Islet precursor cell (in vitro differentiated cells): ENCODE results near the gene SLC7A10.

Source experiments
- DNase-seq: peaks from one replicate; pipeline ENCODE4 v3.0.0-alpha.2; 2018

The SLC7A10 gene

DNA sequence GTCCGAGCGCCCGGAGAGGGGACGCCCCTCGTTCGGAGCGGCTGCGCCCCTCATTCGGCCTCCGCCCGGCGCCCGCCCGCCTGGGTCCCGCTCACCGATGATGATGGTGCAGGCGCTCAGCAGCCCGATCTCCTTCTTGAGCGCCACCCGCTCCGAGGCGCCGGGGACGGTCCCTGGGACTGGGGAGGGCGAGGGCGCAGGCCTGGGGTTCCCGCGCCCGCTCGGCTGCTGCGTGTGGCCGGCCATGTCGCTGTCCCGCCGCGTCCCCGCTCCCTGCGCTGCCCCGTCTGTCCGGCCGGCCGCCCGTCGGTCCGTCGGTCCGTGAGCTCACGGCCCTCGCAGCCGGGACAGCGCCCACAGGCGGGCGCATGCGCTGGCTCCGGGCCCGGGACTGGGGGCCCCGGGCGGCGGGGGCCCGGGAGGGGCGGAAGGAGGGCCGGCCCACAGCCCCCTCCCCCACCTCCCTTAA is at the start of gene SLC7A10:
TSS of gene SLC7A10 (minus strand) at position 393 of the 469 bp plus-strand sequence. CDS start at position 246, 147 bp downstream.
- DNase-seq: no peak

DNA sequence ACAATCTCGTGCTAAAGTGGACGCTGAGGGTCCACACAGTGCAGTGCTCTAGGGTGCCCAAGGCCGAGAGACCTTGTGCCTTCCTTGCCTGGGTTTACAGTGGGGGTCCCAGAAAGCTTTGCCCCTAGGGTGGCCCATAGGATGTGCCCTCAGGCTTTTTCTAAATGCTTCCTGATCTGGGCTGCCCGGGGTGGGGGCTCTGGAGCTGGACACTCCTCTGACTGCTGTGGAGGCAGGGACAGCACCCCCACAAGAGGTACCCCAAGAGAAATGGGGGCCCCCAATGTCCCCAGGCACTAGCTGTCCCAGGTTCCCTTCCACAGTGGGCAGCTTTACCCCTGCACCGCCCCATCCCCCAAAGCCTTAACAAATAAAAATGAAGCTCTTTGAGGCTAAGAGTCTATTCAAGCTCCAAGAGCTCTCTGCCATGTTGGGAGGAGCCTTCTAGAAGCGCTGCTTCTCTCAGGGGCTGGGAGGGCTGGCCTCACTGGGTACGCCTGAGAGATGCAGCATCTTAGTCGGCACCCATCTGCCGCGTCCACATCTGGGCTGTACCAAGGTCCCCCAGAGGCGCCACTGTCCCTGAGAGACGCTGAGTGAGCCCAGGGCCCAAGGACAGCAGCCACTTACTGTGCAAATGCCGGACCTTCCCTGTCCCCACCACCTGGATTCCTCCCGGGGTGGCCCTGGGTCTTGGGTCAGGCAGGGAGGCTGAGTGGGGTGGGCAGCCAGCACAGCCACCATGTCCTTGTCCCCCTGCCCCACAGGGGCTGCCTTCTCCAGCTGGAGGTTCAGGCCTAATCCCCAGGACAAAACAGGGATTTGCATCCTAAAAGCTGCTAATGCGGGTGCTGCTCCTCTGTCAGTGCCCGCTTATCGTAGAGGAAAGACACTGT is 49.3 kb upstream of the SLC7A10 start:
- DNase-seq: no peak

DNA sequence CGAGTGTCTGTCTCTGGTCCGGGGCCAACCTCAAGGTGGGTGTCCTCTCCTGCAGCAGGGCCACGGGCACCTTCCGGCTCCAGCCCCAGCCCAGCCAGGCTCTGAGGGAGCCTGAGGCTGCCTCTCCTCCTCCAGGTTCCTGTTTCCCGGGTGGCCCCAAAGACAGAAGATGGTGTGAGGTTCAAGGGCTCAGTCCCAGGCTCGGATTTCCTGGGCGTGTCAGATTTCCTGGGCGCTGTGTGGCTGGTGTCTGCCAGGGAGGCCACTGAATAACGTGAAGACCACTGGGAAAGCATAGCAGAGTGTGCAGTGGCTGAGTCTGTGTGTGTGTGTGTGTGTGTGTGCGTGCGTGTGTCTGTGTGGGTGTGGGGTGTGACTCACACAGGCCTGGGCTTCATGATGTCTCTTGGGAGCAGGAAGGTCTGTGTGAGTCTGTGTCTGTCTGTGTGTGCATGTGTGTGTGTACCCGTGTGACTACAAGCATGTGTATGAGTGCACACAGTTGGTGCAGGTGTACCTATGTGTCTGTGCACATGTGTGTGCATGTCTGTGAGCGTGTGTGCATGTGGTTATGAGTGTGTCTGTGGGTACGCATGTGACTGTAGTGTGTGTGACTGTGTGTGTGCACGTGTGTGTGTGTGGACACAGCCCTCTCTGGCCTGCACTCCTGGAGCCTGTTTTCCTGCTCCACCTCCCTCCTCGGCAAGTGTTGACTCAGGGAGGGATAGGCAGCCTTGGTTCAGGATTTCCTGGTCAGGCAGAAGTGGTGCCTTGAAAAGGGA is 48.4 kb upstream of the SLC7A10 start:
- DNase-seq: peak; percentile 84

DNA sequence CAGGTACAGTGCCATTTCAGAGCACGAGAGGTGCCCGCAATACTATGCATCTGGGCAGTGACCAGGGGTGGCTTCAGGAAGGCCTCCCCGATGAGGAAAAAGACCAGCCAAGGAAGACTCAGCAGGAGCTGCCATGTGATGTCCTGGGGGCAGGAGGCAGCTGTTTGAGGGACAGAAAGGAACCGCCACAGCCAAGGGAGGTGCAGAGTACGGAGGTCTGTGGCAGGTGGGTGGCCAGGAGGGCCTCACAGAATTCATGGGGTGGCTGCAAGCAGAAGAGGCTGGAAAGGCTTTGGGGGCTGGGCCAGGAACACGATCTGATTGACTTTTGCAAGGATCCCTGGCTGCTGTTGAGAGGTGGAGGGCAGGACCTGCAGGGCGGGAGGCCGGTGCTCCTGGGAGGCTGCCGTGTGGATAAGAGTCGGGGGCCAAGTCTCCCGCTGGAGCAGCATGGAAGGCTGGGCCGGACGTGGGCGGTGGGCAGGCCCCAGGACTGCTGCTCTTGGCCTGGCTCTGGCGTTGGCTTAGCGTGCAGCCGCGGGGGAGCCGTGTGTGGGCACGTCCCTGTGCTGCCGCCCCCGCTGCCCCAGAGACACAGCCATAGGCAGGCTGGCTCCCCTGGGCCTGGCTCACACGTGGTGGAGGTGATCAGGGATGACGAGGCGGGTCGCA is 47.6 kb upstream of the SLC7A10 start:
- DNase-seq: no peak

DNA sequence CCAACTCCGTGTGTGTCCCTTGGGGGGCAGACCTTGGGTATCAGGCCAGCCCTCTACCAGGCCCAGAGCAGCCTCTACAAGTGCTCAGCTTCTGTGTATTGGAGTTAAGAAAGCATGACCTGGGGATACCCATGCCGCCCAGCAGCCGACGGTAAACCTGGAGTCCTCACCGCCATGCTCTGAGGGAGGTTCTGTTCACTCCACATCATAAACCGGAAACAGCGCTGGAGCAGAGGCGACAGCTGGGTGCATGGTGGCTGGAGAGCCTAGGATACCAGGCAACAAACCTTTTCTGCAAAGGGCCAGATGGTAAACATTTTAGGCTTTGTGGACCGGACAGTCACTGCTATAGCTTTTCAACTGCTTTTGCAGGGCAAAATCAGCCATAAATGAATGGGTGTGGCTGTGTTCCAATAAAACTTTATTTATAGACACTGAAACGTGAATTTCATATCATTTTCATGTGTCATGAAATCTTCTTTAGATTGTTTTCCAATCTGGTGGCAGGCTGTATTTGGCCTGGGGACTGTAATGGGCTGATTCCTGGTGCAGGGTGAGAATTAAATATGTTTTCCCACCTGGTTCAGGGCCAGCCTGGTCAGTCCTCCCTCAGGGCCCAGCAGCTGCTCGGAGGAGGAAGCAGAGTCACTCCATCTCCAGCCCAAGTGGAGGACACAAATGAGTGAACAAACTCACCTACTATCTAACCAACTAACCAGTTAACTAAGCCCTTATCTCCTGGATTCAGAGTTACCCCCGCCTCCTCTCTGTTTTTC is 45.8 kb upstream of the SLC7A10 start:
- no peak for DNase-seq

GRCh38 chr19:33270769-33271168 is 45.1 kb upstream of the SLC7A10 start:
- no peak for DNase-seq

GRCh38 chr19:33269016-33269415 is 43.4 kb upstream of the SLC7A10 start:
- no peak for DNase-seq

DNA sequence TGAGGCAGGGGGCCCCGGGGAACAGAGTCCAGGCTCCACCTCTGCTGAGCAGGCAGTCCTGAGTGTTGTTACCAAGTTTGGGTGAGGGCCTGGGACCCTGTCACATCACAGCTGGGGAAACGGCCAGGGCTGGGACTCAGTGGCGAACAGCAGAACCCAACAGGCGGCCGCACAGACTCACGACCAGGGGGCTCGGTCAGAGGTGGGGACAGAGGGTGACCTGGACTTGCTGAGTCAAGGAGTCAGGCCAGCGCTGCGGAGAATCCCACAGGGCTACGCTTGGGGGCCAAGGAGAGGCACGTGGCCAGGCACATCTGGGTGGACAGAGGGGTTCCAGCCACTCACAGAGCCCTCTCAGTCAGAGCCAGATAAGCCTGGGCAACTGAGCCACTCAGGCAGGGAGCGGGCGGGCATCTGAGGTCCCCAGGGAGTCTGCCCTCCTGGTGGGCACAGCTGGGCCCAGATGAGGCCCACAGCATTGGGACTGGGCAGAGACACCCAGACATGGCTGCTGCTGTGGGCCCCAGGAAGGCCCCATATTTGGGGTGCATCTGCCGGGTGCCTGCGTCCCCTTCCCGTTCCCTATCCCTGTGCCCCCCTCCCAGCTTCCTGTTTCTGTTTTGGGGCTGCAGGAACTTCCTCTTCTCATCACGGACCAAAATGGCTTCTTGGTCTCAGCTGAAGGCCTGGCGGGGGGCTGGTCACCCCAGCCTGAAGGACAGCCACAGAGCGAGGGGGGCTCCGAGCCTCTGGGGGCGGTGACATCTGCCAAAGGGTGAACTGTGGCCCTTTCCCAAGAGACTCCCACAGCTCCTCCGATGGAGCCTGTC is 42.7 kb upstream of the SLC7A10 start:
- no peak for DNase-seq

DNA sequence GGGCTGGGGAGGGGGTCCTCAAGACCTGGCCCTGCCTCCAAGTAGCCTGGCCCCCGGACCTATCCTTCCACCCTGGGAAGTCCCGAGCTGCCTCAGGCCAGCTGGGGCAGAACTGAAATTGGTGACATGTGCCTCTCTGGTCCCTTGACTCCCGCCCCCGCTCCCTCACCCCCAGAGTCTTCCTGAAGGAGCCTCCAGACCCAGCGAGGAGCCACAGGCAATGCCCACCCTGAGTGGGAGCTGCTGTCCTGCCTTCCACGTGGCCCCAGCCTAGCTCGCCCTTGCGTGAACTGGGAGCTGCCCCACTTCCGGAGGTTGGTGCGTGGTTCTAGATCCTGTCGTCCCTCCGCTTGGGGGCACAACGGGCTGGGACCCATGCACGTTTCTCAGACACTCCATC is 42.1 kb upstream of the SLC7A10 start:
- no peak for DNase-seq

- no peak for DNase-seq
Measured at GRCh38 chr19:33266974-33267484, 41.4 kb upstream of the SLC7A10 start.

- no peak for DNase-seq
Measured at GRCh38 chr19:33264881-33265445, 39.3 kb upstream of the SLC7A10 start.

DNA sequence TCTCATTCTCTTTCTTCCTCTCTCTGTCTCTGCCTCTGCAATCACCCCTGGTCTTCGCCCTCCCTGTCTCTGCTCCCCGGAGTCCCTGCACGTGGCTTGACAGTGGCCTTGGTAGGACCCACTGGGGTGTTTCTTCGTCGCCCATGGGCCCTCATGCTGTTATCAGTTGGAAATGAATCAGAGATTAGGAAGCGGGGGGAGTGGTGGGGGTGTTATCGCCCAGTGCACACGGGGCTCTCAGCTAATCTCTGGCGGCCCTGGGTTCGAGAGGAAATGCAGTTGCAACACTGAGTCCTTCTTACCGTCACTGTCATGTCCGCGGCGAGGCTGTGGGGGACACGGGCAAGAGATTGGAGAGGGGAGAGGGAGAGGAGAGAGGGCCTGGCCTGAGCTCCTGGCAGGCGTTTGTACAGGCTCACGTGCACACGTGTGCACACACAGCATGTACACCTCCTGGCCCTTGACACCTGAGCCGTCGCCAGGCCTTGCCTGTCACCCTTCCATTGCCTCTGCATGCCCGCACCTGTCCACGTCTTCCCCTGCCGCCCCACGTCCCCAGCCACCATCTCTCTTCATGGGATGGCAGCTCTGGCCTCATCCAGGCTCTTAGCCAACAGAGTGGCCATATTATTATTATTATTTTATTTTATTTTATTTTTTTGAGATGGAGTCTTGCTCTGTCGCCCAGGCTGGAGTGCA is 37.8 kb upstream of the SLC7A10 start:
- DNase-seq: no peak

GRCh38 chr19:33261511-33262189 is 36.0 kb upstream of the SLC7A10 start:
- DNase-seq: no peak

GRCh38 chr19:33260628-33261418 is 35.2 kb upstream of the SLC7A10 start:
- no peak for DNase-seq

DNA sequence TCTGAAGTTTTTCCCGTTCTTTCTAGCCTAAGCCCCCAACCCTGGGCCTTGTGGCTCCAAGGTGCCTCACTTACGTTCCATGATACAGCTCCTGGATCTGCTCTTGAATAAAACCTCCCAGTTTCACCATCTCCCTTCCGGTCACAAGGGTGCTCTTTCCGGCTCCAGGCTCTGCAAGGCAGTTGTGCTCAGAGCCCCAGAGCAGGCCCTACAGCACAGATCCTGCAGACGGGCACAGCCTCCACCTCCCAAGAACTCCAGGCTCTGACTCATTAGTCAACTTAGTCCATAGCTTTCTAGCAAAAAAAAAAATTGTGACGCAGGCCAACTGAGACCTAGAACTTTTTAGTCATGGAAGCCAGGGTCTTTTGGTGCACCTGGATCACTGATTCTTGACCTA is 33.9 kb upstream of the SLC7A10 start:
- DNase-seq: no peak

- DNase-seq: no peak
Measured at GRCh38 chr19:33257828-33258227, 32.2 kb upstream of the SLC7A10 start.

- no peak for DNase-seq
Measured at GRCh38 chr19:33256261-33256660, 30.6 kb upstream of the SLC7A10 start.

GRCh38 chr19:33255781-33256180 is 30.1 kb upstream of the SLC7A10 start:
- DNase-seq: no peak
